Activated CD4-positive, alpha-beta T cell treated with anti-CD3 and anti-CD28 coated beads, Interleukin-2, amount 10 ng/mL, durations not matched to agents 24 days and 14 days (primary cell): ENCODE data around the gene STK10. TPM values are rescaled to one million over a fixed set of nuclear protein-coding genes. Genes with fewer than 3 reads are reported as not detected.

ENCODE experiments used
- DNase-seq: peaks from one replicate; pipeline ENCODE4 v3.0.0; 2022
- H3K27ac Mint-ChIP-seq: one replicate; pipeline ENCODE4 v1.8.0; 2022; ENCODE audit warnings: mild to moderate bottlenecking, mixed read lengths
- H3K27me3 Mint-ChIP-seq: one replicate; pipeline ENCODE4 v1.8.0; 2022; ENCODE audit warnings: mixed read lengths
- H3K36me3 Mint-ChIP-seq: one replicate; pipeline ENCODE4 v1.8.0; 2022; ENCODE audit warnings: low read depth, mild to moderate bottlenecking, mixed read lengths
- H3K4me1 Mint-ChIP-seq: one replicate; pipeline ENCODE4 v1.8.0; 2021; ENCODE audit warnings: mixed read lengths
- H3K4me3 Mint-ChIP-seq: one replicate; pipeline ENCODE4 v1.8.0; 2022; ENCODE audit warnings: mild to moderate bottlenecking, moderate library complexity, mixed read lengths
- H3K9me3 Mint-ChIP-seq: one replicate; pipeline ENCODE4 v1.8.0; 2021; ENCODE audit warnings: mixed read lengths
- intact Hi-C: fragments of 100-400 bp; cut with micrococcal nuclease; formaldehyde crosslinking; loops from one replicate; pipeline ENCODE4 v1.15.1; 2023
- total RNA-seq: library from RNA; stranded (reverse); gene quantifications from 2 replicates; pipeline ENCODE4 v1.2.3, GENCODE V29; 2022

Gene STK10
- total RNA-seq, 1 donor from 2014 or later: 87.9 TPM

DNA sequence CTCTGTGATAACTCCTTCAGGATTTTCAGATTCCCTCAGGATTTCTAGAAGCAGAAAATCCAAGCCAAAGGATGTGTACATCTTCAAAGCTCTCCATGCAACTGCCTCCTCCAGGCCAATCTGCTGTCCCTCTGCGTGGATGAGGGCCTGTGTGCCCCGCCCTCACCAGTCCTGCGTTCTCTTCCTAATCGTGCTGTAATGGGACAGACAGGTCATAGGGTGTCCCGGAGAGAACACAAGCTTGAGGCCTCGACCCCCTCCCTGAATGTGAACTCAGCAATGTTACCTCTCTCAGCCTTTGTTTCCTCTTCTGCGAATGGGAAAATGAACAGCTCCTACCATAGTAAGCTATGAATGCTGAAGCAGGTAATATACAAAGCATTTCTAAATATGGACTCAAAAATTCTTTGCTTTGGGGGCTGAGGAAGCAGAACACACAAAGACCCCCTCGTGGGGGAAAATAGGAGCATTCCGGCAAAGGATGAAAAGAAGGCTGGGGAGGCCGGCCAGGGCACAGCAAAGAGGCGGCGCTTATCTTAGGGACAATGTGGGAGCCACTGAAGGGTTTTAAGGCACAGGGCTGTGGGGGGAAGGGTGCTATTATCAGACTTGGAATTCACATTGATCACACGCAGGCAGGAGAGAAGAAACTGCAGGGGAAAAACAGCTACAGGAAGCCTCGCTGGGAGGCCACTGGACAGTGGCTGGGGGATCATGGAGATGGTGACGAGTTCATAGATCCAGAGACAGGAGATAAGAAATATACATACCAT, 124.4 kb downstream of the STK10 start:
- Mint-ChIP-seq H3K36me3 (peaks cover 66% of the 10 kb centered on the region), H3K4me3 (no peak overlapping the region), H3K9me3 (no peaks in the 10 kb centered on the region), H3K27me3 (no peaks in the 10 kb centered on the region), H3K27ac (no peak overlapping the region), H3K4me1 (peaks cover 33% of the 10 kb centered on the region)
- DNase-seq: no peak
- intact Hi-C loops: no loop called here

DNA sequence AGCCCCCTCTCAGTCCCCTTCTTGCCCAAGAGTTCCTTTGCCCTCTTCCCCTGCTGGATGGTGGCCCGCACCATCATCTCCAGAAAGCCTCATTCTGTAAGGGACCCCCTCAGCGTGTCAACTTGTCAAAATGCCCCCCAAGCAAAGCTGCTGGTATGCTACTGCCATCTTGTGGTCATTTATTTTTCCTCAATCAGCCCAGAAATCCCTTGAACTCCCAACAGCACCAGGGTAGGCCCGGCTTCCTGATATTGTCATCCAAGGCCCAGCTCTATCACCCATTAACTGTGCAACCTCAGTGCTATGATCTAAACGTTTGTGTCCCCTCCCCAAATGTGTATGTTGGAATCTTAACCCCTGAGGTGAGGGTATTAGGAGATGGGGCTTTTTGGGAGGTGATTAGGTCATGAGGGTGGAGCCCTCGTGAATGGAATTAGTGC, 128.3 kb downstream of the STK10 start:
- Mint-ChIP-seq H3K27ac (peak overlapping the region; percentile 76), H3K27me3 (no peaks in the 10 kb centered on the region), H3K9me3 (no peaks in the 10 kb centered on the region), H3K4me3 (no peak overlapping the region), H3K4me1 (peaks cover 10% of the 10 kb centered on the region), H3K36me3 (peaks cover 72% of the 10 kb centered on the region)
- intact Hi-C loops: loop anchor here (1.0 kb wide), 1 partner anchor 147 kb away; no protein-coding TSS in a partner anchor
- no peak for DNase-seq

DNA sequence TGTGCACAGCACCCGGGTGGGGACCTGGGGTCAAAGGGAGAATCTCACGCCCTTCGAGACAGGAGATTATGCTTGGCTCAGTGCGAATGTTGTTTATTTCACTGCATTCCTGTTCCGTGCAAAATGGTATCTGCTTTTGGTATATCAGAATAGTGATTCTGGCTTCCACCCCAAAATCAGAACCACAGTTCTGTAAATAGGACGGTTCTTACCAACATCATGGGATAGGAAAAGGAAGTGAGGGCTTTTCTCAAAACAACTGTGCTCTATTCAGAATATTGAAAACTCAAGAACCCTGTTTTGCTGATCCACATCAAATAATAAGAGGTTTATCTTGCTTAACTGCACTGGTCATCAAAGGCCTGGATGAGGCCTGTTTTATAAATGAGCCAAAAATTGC, 129.9 kb downstream of the STK10 start:
- Mint-ChIP-seq H3K27me3 (no peaks in the 10 kb centered on the region), H3K27ac (no peak overlapping the region), H3K4me3 (no peak overlapping the region), H3K4me1 (peaks cover 3% of the 10 kb centered on the region), H3K9me3 (no peaks in the 10 kb centered on the region), H3K36me3 (peaks cover 66% of the 10 kb centered on the region)
- no peak for DNase-seq
- intact Hi-C loops: no loop called here

DNA sequence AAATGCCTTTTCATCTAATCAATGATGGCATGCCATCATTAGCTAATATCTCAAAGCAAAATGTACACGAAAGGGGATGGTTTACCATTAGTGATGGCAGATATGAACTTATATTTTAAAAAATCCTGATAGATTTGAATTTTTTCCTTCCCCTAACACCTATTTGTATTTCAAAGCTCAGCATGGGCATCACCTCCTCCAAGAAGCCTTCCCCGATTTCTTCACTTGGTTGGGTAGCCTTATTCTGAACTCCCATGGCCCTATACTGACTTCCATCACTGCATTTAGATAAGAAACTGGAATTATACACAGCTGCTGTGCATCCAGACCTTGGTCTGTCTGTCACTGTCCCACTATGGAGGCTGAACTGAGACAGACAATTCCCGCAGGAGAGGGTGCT, 132.0 kb downstream of the STK10 start:
- Mint-ChIP-seq H3K9me3 (no peaks in the 10 kb centered on the region), H3K4me3 (no peak overlapping the region), H3K27ac (no peak overlapping the region), H3K4me1 (peaks cover 4% of the 10 kb centered on the region), H3K27me3 (no peaks in the 10 kb centered on the region), H3K36me3 (peaks cover 66% of the 10 kb centered on the region)
- intact Hi-C loops: no loop called here
- no peak for DNase-seq

DNA sequence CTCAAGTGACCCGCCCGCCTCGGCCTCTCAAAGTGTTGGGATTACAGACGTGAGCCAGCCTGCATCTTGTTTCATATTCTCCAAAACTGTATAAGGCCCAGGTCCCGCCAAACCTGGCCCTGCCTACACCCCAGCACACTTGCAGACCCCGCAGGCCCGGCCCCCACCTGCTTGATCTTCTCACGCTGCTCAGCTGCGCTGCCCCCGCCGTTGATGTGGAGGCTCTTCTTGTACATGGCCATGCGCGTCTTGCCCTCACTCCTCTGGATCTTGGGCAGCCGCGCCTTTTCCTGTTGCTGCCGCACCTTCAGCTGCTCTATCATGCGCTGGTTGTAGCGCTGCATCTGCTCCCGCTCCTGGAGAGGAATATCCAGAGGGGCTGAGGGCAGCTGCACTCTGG, 132.6 kb downstream of the STK10 start:
- Mint-ChIP-seq H3K36me3 (peaks cover 68% of the 10 kb centered on the region), H3K27me3 (no peaks in the 10 kb centered on the region), H3K27ac (peak overlapping the region; percentile 11), H3K4me3 (no peak overlapping the region), H3K9me3 (no peaks in the 10 kb centered on the region), H3K4me1 (peaks cover 4% of the 10 kb centered on the region)
- DNase-seq: no peak
- intact Hi-C loops: no loop called here

DNA sequence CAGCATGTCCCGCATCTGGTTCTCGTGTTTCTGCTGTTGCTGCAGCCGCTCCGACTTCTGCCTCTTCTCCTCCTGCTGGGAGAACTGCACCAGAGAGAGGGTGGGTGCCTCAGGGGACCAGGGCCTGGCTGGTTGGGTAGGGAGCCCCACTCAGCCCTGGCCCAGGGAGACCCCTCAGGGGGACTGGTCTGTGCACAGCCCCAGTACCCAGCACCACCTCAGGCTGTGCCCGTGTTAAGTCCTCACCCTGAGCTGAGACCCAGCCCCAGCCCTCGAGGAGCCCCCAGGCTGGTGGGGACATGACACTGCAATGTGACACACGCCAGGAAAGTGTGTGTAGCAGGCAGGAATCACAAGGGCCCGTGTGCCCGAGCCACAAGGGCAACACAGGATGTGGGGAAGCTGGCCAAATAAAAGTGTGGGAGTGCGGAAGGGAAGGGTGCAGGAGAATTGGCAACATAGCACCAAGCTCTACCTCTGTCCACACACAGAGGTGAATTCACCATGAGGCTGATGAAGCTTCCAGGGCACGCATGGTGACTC, 133.3 kb downstream of the STK10 start:
- no peak overlapping the region for H3K4me3 Mint-ChIP-seq
- H3K36me3 Mint-ChIP-seq: peaks cover 65% of the 10 kb centered on the region
- no peak for DNase-seq
- no peaks in the 10 kb centered on the region for H3K27me3 Mint-ChIP-seq
- no peak overlapping the region for H3K27ac Mint-ChIP-seq
- H3K9me3 Mint-ChIP-seq: no peaks in the 10 kb centered on the region
- intact Hi-C loops: no loop called here
- peaks cover 4% of the 10 kb centered on the region for H3K4me1 Mint-ChIP-seq

DNA sequence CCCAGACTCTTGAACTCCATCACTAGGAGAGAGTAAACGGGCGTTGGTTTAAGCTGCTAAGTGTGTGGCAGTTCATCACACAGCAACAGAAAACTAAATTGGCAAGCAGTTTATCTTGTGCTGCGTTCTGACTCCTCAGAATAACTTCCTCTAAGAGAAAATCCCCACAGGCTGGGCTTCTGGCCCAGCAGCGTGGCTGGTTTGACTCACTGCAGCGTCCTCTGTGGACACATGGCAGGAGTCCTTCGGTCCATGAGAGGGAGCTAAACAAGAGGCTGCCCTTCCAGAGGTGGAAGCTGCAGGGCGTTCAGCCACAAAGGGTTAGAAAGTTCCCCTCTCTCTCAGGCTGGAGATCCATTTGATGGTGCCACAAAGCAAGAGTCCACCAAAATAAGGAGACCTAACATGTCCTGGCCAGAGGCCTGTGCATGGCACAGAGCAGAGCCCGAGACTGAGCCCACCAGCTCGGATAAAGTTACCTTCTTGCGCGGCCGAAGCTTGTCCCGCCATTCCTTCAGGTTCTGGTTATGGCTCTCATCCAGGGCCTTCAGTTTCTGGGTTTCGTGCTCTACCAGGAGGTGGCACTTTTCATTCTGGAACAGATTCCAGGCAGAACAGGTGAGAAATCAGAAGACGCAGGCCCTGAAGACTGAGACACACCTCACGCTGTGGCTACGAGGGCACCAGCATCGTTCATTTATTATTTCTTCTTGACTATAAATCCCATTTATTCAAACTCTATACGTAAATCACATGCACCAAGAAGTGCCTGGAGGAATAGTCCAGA, 135.4 kb downstream of the STK10 start:
- no peak overlapping the region for H3K4me3 Mint-ChIP-seq
- DNase-seq: no peak
- H3K36me3 Mint-ChIP-seq: peaks cover 63% of the 10 kb centered on the region
- H3K4me1 Mint-ChIP-seq: peaks cover 6% of the 10 kb centered on the region
- no peaks in the 10 kb centered on the region for H3K27me3 Mint-ChIP-seq
- no peaks in the 10 kb centered on the region for H3K9me3 Mint-ChIP-seq
- intact Hi-C loops: no loop called here
- no peak overlapping the region for H3K27ac Mint-ChIP-seq

DNA sequence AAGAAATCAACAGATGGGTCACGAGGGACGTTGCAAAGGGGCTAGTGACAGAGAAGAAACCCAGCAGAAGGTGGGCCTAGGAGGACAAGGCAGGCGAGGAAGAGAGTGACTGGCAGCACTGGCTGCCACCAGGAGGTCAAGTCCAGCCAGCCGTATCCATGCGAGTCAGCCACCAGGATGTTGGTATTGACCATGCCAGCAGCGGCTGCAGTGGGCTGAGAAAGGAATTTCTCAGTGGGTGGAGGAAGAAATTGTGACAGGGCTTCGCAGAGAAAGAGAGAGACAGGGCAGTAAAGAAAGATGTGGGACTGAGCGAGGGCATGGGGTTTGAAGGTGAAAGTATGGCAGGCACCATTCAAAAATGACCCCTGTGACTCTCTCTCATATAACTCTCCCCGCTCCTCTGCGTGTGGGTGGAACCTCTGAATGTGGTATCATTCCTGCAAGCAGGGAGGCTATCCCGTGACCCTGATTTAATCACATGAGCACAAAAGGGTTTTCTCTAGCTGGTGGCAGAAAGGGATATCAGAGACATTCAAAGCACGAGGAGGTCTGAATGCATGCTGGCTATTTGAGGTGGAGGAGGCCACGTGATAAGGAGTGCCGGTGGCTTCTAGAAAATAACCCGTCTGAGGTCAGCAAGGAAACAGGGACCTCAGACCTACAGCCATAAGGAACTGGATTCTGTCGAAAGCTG, 136.2 kb downstream of the STK10 start:
- DNase-seq: no peak
- intact Hi-C loops: no loop called here
- Mint-ChIP-seq H3K9me3 (no peaks in the 10 kb centered on the region), H3K27ac (no peak overlapping the region), H3K27me3 (no peaks in the 10 kb centered on the region), H3K4me1 (peaks cover 9% of the 10 kb centered on the region), H3K4me3 (no peak overlapping the region), H3K36me3 (peaks cover 55% of the 10 kb centered on the region)

DNA sequence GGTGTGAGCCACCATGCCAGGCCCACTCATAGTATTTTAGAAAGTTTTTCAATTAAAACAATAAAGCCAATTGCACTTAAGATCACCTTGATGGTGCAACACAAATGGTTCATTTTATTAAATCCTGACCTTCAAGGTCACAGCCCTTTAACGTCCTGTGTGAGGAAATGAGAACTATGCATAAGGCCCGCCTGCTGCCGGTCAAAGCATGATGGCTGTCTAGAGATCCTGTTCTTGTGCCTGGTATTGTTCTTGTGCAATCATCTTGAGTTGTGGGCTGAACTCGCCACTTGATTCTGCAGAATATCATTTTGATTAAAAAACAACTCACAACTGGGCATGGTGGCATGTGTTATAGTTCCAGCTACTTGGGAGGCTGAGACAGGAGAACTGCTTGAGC, 137.9 kb downstream of the STK10 start:
- intact Hi-C loops: no loop called here
- no peak overlapping the region for H3K27ac Mint-ChIP-seq
- peaks cover 7% of the 10 kb centered on the region for H3K4me1 Mint-ChIP-seq
- H3K36me3 Mint-ChIP-seq: peaks cover 50% of the 10 kb centered on the region
- H3K27me3 Mint-ChIP-seq: no peaks in the 10 kb centered on the region
- DNase-seq: no peak
- no peaks in the 10 kb centered on the region for H3K9me3 Mint-ChIP-seq
- H3K4me3 Mint-ChIP-seq: no peak overlapping the region

DNA sequence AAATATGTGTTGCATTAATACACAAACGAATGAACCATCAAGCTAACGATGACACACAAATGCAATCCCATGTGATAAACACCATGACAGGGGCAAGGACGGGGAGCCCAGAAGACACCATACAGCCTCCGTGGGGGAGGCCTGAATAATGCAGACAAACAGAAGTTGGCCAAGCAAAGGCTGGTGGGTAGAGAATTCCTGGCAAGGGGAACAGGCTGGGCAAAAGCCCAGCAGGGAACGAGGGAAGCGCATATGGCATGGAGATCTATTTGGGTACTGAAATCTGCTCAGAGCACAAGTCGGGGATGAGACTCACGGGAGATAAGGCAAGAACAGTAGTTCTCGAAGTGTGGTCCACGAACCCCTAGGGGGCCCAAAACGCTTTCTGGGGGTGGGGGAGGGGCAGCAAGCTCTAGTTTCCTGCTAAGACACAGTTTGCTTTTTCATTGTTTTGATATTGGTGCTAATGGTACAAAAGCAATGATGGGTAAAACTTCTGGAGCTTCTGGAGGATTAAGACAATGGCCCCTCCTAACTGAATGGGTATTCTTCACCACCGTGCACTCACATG, 138.7 kb downstream of the STK10 start:
- Mint-ChIP-seq H3K4me1 (peaks cover 7% of the 10 kb centered on the region), H3K36me3 (peaks cover 54% of the 10 kb centered on the region), H3K4me3 (no peak overlapping the region), H3K9me3 (no peaks in the 10 kb centered on the region), H3K27me3 (no peaks in the 10 kb centered on the region), H3K27ac (peak overlapping the region; percentile 30)
- intact Hi-C loops: no loop called here
- no peak for DNase-seq

DNA sequence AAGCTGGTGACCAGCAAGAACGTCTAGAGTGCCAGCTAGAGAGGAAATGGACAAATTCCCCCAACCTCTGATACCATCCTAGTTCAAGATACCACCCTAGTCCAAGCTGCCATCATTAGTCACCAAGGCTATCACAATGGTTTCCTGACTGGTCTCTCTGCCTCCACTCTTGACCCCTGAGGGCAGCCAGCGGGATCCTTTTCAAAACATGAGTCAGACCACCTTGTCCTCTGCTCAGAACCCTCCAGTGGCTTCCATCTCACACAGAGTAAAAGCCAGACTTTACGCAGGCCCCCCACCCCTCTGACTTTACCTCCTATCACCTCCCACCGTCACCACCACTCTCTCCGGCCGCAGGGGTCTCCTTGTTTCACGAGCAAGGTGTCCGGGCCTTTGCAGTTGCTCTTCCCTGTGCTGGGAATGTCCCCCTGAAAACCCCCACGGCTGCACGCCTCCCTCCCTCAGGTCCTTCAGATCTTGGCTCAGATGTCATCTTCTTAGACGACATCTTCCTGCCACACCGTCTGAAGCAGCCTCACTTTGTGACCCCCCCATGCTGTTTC, 139.4 kb downstream of the STK10 start:
- Mint-ChIP-seq H3K4me1 (peaks cover 7% of the 10 kb centered on the region), H3K9me3 (no peaks in the 10 kb centered on the region), H3K27me3 (no peaks in the 10 kb centered on the region), H3K36me3 (peaks cover 54% of the 10 kb centered on the region), H3K4me3 (no peak overlapping the region), H3K27ac (peak overlapping the region; percentile 36)
- intact Hi-C loops: no loop called here
- DNase-seq: no peak

DNA sequence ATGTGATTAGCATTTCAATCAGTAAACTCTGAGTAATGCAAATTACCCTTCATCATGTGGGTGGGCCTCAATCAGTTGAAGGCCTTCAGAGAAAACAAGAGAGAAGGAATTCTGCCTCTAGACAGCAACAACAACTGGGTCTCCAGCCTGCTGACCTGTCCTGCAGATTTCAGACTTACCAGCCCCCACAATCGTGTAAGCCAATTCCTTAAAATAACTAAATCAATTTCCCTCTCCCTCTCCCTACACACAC, 139.9 kb downstream of the STK10 start:
- Mint-ChIP-seq H3K4me3 (no peak overlapping the region), H3K36me3 (peaks cover 52% of the 10 kb centered on the region), H3K4me1 (peaks cover 9% of the 10 kb centered on the region), H3K27me3 (no peaks in the 10 kb centered on the region), H3K9me3 (no peaks in the 10 kb centered on the region), H3K27ac (no peak overlapping the region)
- no peak for DNase-seq
- intact Hi-C loops: no loop called here

DNA sequence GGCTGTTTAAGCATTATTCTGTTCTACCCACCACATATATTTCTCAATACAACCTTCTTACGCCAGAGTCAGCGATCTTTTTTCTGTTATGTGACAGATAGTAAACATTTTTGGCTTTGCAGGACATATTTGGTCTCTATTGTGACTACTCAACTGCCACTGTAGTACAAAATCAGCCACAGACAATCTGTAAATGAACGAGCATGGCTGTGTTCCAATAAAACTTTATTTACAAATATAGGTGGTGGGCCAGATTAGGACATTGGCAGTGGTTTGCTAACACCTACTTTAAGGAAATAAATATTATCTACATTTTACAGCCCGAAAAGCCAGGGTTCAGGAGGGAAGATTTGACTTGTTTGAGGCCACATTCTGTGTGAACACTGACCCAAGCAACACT, 141.4 kb downstream of the STK10 start:
- Mint-ChIP-seq H3K36me3 (peaks cover 41% of the 10 kb centered on the region), H3K4me1 (peaks cover 9% of the 10 kb centered on the region), H3K27ac (no peak overlapping the region), H3K9me3 (no peaks in the 10 kb centered on the region), H3K4me3 (no peak overlapping the region), H3K27me3 (no peaks in the 10 kb centered on the region)
- no peak for DNase-seq
- intact Hi-C loops: no loop called here
